Cardiac fibroblast (primary cell): Measurements from ENCODE around the gene HLA-DRA.

Experiments
- DNase-seq, 2 donors: peaks; one replicate each; pipeline versions ENCODE4 v3.0.0 to v3.0.0-alpha.2; 2010; ENCODE audit warnings: low read depth in 2 of 2
- H3K4me3 ChIP-seq, 2 donors: replicated peaks in 1 of 2; 1 replicate in 1 of 2; 2 replicates in 1 of 2; pipeline ENCODE4 v1.5.1; 2011; ENCODE audit warnings: low read depth in 2 of 2, low read length in 2 of 2, mild to moderate bottlenecking in 2 of 2, moderate library complexity in 1 of 2
- CTCF ChIP-seq: IDR thresholded peaks from one replicate; pipeline ENCODE4 v1.5.1; 2011; ENCODE audit warnings: low read depth, mild to moderate bottlenecking, low read length, inconsistent platforms

The HLA-DRA gene

GRCh38 chr6:32413427-32414047 is 26.1 kb upstream of the HLA-DRA start:
- H3K4me3 ChIP-seq, result no peak overlapping the region
- DNase-seq, result peak; percentile 77 to 85
- peak; percentile 96 for TF ChIP-seq CTCF

- no peak overlapping the region for H3K4me3 ChIP-seq
- DNase-seq, result peak; percentile 76 to 81
These were observed 24.1 kb upstream of the HLA-DRA start for GRCh38 chr6:32415521-32416019.

GRCh38 chr6:32416036-32416435 is 23.7 kb upstream of the HLA-DRA start:
- H3K4me3 ChIP-seq, result no peak overlapping the region
- DNase-seq, result peak in 1 of 2 donors; percentile 16
- no peak for TF ChIP-seq CTCF

More at GRCh38 chr6:32415521-32416019, 24.1 kb upstream of the HLA-DRA start:
- TF ChIP-seq CTCF, result peak; percentile 98

- no peak for DNase-seq
- no peak overlapping the region for H3K4me3 ChIP-seq
- TF ChIP-seq CTCF, result no peak
These were observed 14.9 kb upstream of the HLA-DRA start for GRCh38 chr6:32424589-32425300.

- no peak for TF ChIP-seq CTCF
- DNase-seq, result no peak
- no peak overlapping the region for H3K4me3 ChIP-seq
These were observed 13.3 kb upstream of the HLA-DRA start for GRCh38 chr6:32426338-32426737.

DNA sequence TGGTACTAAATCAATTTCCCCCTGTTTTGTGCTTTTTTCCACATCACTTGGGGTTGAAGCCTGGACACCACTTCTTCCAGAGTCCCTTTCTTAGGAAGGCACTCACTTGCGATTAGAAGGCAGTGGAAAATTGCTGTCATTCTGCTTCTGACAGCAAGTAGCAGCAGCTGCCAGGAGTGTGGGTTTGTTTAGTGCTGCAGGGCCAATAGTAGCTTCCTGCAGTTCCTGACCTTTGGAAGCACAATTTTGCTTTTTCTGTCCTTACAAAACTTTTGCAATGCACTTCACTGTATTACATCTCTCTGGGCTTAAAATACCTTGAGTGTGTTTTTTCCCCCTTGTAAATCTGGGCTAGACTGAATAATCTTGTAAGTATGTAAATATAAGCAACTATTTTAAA is 12.5 kb upstream of the HLA-DRA start:
- DNase-seq, result no peak

More for the DNA sequence above, 12.5 kb upstream of the HLA-DRA start:
- TF ChIP-seq CTCF, result no peak
- H3K4me3 ChIP-seq, result no peak overlapping the region
